HG02973 (cell line): ENCODE results near the gene RORB.

Experiments used
- ATAC-seq: cut with Tn5 transposase; IDR thresholded peaks from one replicate; pipeline ENCODE4 v1.9.1; 2021; ENCODE audit warnings: moderate library complexity; ENCODE audit not compliant: unreplicated experiment

Gene RORB

DNA sequence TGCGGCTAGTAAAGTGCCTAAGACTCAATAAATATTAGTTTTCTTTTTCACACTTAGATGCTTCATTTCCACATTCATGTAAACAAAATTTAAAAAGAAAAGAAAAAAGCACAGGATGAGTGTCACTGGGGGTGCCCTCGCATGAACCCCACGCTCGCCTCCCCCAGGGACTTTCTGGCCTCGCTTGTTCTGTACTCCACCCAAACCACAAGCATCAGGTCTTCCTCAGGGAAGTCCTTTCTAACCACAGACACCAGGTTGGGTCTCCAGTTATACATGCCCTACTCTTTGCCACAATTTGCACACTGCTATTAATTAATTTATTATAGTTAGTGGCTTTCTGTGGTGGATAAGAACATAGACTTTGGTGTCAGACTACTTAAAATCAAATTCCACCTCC is 92.4 kb downstream of the RORB start:
- ATAC-seq, result no peak

DNA sequence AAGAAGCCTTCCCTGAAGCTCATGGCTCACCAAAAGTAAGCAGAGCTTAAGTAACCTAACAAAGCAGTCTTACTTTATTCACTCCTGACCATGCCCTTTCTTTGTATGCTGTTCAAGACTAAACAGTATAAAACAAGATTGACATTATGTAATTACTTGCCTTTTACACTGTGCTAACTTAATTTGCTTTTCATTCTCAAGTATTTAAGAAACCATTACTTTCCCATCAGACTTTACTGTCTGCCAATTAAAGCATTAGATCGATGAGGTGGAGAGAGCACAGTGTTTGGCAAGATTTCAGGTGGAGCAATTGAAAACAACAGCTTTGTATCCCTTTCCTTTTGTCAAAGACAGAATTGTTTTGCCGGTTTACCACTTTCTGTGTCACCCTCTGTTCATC is 98.2 kb downstream of the RORB start:
- no peak for ATAC-seq

- ATAC-seq, result no peak
Observed at GRCh38 chr9:74598874-74599273, 101.7 kb downstream of the RORB start.

DNA sequence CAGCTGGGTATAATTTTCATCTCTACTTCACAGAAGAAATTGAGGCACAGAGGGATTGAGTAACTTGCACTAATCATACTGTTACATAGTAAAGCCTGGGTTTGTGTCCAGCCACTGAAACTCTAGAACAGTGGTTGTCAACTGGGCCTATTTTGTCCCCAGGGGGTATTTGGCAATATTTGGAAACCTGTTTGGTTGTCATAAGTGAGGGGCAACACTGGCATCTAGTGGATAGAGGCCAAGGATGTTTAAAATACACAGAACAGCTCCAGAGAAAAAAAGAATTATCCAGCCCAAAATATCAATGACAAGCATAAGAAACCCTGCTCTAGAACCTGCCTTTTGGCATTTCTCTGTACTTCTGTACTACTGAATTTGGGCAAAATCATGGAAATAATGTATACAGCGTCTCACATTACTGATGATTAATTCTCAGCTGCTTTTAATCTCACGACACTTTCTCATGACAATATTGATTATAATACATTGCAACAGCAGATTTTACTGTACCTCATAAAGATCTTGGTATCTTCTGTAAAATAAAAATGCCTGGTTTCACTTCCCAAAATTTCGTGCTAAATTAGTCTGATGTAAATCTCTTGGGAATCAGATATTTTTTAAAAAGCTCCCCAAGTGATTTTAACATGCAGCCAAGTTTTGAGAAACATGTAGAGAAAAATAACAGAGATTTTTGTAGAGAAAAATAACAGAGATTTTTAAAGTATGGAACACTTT is 112.7 kb downstream of the RORB start:
- no peak for ATAC-seq

GRCh38 chr9:74610523-74611061 is 113.5 kb downstream of the RORB start:
- ATAC-seq, result no peak

- ATAC-seq, result no peak
Observed at GRCh38 chr9:74630228-74630627, 133.1 kb downstream of the RORB start.

DNA sequence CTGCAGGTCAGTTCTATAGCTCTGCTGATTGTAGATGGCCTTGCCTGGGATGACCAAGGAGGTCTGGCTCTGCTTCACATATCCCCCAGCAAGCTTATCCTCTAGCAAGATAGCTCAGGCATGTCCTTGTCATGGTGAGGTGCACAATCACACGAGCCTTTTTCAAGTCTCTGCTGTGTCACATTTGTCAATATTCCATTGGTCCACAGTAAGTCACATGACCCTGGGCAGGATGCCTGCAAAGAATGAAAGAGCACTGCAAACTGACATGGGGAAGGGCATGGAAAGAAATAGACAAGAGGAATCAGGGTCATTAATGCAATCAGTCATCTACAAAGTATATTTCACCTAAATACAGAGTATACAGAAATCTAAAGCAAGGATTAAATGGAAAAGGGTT is 142.0 kb downstream of the RORB start:
- ATAC-seq, result no peak

DNA sequence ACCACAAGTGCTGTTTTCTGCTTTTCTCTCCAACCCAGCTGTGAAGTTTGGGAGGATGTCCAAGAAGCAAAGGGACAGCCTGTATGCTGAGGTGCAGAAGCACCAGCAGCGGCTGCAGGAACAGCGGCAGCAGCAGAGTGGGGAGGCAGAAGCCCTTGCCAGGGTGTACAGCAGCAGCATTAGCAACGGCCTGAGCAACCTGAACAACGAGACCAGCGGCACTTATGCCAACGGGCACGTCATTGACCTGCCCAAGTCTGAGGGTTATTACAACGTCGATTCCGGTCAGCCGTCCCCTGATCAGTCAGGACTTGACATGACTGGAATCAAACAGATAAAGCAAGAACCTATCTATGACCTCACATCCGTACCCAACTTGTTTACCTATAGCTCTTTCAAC is 145.2 kb downstream of the RORB start:
- no peak for ATAC-seq

- no peak for ATAC-seq
Observed at GRCh38 chr9:74643303-74643923, 146.3 kb downstream of the RORB start.

DNA sequence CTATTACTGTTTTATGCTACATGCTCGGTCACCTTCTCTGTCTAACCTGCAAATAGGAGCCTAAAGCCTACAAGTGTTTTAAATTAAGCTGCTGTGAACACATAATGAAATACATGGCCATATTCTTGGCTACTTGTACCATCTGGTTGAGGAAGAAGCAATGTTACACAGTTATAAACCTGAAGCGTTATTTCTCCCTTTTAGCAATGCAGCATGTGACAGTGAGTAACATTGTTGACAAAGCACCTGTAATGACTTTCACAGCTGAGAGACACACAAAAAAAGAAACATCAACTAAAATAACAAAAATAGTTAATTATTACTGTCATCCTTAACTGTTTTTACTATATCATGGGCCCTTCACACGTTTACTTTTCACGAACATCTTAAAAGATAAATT is 146.9 kb downstream of the RORB start:
- ATAC-seq, result no peak

- ATAC-seq, result peak; percentile 51
Observed at GRCh38 chr9:74645007-74645639, 148.0 kb downstream of the RORB start.

- ATAC-seq, result no peak
Observed at GRCh38 chr9:74653410-74654080, 156.4 kb downstream of the RORB start.

DNA sequence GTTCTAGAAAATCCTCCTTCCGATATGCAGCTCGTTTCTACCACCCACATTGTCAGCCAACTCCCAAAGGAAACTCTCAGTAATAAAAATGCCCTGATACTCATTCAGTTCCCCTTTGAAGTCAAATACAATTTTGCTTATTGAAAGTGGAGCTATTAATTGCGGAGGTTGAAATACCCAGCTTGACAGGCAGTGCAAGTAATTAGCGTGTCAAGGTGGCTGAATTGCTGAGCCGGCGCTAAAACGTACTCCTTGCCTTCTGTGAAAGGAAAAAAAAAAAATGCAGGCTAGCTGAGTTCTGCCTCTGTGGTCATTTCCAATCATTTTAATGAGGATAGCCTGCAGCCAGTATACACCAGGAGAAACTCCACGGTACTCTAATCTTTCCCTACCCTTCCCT is 165.5 kb downstream of the RORB start:
- ATAC-seq, result no peak

DNA sequence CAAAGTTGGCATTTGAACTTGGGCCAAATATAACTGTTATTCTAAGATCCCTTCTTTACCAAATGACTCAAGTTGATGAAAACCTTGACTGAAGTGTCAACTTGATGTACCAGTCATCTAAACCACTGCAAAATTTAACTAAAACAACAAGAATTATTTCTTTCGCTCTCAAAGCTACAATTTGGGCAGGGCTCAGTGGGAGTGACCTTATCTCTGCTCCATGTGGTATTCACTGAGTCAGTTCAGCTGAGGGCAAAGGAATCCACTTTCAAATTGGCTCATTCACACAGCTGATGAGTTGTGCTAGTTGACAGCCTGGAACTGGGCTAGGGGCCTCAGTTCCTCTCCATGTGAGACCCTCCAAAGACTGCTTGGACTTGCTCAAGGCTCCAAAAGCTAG is 166.3 kb downstream of the RORB start:
- no peak for ATAC-seq

DNA sequence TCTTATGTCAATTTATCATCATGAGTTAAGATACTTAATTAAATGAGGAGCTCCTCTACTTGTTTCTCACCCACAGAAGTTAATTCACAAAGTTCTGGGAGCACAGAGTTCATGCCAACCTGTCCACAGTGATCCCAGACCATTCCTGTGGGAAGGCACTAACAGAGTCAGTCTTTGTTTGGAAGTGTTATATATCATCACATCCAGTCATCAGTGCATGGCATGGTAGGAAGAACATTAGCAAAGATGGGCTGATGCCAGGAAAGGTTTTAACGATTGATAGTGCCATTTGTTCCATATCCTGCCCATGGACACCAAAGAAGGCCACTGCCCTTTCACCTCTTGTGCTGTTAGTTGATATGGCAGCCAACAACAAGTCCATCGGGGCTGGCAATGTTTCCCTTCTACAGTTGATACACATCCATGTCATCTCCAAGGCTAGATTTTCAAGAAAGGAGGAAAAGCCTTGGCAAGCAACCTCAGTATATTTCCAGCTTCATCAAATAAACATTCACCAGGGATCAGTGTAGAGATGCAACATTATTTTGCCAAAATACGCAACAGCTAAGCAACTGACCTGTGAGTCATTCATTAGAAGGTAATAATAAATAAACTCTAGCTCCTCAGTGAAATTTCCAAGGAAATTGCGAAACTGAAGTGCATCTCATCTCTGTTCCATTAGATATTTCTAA is 169.6 kb downstream of the RORB start:
- ATAC-seq, result no peak

GRCh38 chr9:74672237-74672636 is 175.1 kb downstream of the RORB start:
- ATAC-seq, result no peak

- ATAC-seq, result no peak
Observed at GRCh38 chr9:74674077-74674476, 176.9 kb downstream of the RORB start.

- ATAC-seq, result no peak
Observed at GRCh38 chr9:74681906-74682305, 184.8 kb downstream of the RORB start.

GRCh38 chr9:74683322-74683721 is 186.2 kb downstream of the RORB start:
- ATAC-seq, result no peak

- ATAC-seq, result no peak
Observed at GRCh38 chr9:74691058-74691457, 193.9 kb downstream of the RORB start.

DNA sequence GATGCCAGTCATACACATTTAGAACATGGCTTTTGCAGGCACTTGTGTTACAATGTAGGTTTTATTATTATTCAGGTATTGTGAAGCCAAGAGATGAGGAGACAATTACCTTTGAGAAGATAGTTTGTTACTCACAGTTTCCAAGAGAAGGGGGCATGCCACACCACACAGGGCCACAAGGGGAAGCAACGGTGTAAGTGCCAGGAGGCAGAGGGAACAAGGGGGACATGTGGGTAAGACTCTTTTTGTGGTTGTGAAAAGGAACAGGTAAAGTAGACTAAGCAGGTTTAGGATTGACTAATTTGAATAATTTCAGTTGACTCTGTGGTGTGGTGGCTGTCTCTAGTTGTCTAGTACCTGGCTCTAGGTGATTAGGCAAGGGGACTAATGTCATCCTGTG is 199.4 kb downstream of the RORB start:
- no peak for ATAC-seq
